GM13977 (cell line): ENCODE measurements around the gene THSD4.

Source experiments
- DNase-seq: peaks from one replicate; pipeline ENCODE4 v3.0.0; 2012; ENCODE audit warnings: low spot score
- CTCF ChIP-seq: IDR thresholded peaks from 2 replicates; pipeline ENCODE4 v1.5.1; 2012; ENCODE audit warnings: mild to moderate bottlenecking, control low read depth; ENCODE audit not compliant: insufficient read depth; ENCODE audit errors: extremely low read depth, missing control alignments
- in situ Hi-C: fragments of 300-500 bp; cut with MboI; formaldehyde crosslinking; loops from one replicate; pipeline ENCODE4 v1.12.0; 2022; ENCODE audit warnings: low sequenced_read_pairs, low pct_unique_long_range_greater_than_20kb, mixed read lengths, inconsistent platforms; ENCODE audit not compliant: unreplicated experiment

Gene THSD4

GRCh38 chr15:71328453-71328852 is 213.2 kb downstream of the THSD4 start:
- no peak for DNase-seq
- in situ Hi-C loops: no loop called here
- TF ChIP-seq CTCF: no peak

- TF ChIP-seq CTCF: no peak
- in situ Hi-C loops: no loop called here
- no peak for DNase-seq
These were observed 213.8 kb downstream of the THSD4 start for GRCh38 chr15:71329041-71329440.

GRCh38 chr15:71329497-71330260 is 214.4 kb downstream of the THSD4 start:
- no peak for TF ChIP-seq CTCF
- DNase-seq: no peak
- in situ Hi-C loops: no loop called here

GRCh38 chr15:71330638-71331162 is 215.4 kb downstream of the THSD4 start:
- in situ Hi-C loops: no loop called here
- TF ChIP-seq CTCF: no peak
- no peak for DNase-seq

- no peak for TF ChIP-seq CTCF
- DNase-seq: no peak
- in situ Hi-C loops: no loop called here
These were observed 215.9 kb downstream of the THSD4 start for GRCh38 chr15:71331173-71331572.

- TF ChIP-seq CTCF: no peak
- no peak for DNase-seq
- in situ Hi-C loops: no loop called here
These were observed 217.2 kb downstream of the THSD4 start for GRCh38 chr15:71332431-71333004.
